HG02884 (cell line): ENCODE results near the gene LARP4.
"Not testable (repeated sequence)": the region's sequence is repeated elsewhere in the genome, so short reads cannot be mapped to it uniquely, and the experiment has no call there.

Source experiments
- ATAC-seq: cut with Tn5 transposase; IDR thresholded peaks from one replicate; pipeline ENCODE4 v1.9.1; 2021; ENCODE audit warnings: mild to moderate bottlenecking, moderate library complexity; ENCODE audit not compliant: unreplicated experiment

Gene LARP4

DNA sequence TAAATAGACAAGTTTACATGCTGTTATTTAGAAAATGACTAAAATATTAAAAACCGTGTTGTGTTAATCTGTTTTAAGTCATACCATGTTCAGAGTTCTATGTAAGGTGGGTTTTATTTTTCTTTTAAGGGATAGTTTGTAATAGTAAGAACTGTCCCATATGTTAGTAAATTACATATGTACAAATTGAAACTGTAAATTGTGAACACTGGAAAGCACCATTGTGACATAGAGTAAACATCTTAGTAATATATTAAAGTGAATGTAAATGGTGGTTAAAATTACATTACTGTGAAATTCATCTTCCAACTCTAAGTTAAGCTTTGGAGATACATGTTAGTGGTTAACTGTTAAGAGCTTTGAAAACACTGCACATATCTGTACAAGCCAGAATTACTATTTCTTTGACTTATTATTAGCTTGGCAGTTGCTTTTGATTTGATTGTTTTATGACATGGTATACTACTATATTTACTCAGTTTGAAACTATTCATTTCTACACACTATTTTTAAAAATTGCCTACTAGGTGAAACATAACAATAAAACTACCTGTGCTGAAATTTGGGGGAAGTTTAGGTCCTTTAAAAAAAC lies 76.7 kb downstream of the LARP4 start:
- no peak for ATAC-seq

DNA sequence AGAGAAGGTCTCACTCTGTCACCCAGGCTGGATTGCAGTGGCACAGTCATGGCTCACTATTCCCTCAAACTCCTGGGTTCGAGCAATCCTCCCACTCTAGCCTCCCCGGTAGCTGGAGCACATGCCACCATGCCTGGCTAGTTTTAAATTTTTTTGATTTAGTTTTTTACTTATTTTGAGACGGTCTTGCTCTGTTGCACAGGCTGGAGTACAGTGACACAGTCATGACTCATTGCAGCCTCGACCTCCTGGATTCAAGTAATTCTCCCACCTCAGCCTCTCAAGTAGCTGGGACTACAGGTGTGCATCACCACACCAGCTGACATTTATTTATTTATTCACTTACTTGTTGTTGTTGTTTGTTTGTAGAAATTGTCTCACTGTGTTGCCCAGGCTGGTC lies 81.9 kb downstream of the LARP4 start:
- no peak for ATAC-seq

DNA sequence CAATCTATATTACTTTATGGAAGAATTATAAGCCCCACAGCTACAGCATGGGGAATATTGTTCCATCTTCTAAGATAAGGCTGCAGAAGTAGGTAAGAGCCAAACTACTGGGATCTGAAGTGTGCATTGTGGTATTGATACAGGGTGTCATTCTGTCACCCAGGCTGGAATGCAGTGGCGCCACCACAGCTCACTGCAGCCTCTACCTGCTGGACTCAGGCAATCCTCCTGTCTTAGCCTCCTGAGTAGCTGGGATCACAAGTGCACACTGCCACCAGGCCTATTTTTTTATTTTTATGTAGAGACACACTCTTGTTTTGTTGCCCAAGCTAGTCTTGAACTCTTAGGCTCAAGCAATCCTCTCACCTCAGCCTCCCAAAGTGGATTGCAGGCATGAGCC lies 82.8 kb downstream of the LARP4 start:
- no peak for ATAC-seq

DNA sequence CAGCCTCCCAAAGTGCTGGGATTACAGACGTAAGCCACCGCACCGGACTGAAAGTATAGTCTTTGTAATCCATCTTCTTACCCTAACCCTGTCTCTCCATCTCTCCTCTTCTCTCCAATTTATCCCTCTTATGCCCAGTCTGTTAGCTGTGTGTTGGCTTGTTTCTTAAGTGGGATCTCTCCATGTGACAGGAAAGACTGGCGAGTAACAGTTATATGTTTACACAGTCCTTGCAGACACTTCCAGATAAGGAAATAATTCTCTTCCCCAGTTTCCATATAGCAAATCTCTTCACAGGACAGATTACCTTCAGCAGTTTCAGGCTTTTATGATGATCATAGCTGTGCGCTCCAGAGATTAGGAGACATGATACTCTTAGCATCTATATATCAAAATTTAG lies 88.1 kb downstream of the LARP4 start:
- ATAC-seq: no peak

DNA sequence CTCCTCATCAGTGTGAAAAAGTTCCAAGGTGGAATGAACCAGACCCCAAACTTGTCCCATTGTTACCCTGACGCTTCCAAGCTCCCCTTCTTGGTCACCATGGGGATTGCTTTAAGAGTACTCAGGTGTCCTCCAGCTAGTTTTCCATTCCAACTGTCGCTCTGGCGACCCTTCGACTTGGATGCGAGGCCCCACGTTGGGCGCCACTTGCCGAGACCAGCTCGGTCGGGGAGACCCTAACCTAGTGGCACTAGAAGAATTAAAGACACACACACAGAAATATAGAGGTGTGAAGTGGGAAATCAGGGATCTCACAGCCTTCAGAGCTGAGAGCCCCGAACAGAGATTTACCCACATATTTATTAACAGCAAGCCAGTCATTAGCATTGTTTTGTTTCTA lies 97.4 kb downstream of the LARP4 start:
- ATAC-seq: not testable (repeated sequence)

DNA sequence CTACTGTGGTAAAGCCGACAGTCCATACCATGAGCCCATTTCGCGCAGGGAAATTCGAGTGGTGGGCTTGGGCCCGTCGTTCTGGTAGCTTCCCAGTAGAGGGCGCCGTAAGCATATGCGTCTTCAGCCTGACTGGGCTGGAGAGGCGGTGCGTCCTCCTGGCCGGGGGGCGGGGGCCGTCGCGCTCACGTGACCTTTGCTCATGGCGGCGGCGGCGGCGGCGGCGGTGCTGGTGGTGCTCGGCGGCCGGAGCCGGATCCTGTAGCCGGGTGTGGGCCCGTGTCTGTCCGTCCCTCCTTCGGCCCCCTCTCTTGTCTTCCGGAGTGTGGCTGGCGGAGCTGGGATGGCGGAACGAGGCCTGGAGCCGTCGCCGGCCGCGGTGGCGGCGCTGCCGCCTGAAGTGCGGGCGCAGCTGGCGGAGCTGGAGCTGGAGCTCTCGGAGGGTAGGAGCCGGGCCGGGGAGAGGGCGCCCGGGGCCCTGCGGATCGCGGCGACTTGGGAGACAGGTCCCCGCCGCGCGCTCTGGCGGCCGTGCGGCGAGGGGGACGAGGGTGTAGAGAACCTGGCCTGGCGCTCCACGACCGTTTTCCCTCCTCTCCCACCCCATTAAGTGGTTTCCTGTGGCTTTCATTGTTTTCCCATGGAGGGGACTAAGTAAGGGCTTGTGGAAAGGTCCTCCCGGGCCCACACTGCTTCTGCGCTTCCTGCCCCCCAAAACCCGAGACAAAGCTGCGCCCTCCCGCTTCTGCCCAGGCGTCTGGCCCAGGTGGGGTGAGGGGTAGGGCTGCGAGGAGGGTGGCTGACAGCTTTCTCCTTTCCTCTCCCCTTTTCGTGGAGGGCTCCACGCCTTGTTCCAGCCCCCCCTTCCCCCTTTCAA lies 104.4 kb downstream of the LARP4 start, which contains the start of gene DIP2B:
TSS of gene DIP2B (plus strand) at position 188 of the 877 bp plus-strand sequence. CDS start at position 344, 156 bp downstream.
- peak; percentile 53 for ATAC-seq

DNA sequence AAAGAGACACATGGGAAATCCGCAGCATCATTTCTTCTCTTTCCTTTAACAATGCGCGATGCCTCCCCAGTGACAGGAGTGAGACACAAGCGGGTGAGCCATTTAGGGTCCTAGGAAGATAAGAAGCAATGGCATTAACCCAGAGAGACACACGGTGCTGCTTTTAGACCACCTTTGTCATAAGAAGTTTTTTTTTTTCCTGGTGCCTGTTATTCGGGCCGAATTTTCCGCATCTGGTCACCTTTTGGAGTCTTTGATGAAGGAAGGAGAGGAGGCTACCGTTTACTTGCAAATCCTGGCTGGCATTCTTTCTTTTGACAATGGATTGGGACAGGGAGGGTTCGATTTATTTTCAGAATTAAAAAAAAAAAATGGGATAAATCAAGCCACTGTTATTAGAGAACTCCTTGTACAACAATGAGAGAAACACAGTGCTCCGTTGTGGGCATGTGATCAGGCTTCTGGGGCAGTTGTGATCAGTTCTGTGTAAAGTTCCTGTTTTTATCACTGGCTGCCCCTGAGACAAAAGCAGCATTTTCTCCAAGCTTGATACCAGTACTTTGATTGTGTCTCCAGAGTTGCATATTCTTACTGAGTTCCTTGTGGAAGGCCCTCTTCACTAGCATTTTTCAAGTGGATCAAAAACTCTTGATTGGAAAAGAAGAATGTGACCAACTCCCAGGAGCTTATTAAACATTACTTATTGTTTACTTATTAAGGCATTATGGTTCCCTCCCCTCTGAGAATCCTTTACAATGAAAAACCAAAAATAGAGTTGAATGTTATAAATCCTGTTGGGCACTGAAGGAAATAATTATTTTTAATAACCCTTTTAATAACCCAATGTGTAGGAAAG lies 105.2 kb downstream of the LARP4 start:
- ATAC-seq: no peak

DNA sequence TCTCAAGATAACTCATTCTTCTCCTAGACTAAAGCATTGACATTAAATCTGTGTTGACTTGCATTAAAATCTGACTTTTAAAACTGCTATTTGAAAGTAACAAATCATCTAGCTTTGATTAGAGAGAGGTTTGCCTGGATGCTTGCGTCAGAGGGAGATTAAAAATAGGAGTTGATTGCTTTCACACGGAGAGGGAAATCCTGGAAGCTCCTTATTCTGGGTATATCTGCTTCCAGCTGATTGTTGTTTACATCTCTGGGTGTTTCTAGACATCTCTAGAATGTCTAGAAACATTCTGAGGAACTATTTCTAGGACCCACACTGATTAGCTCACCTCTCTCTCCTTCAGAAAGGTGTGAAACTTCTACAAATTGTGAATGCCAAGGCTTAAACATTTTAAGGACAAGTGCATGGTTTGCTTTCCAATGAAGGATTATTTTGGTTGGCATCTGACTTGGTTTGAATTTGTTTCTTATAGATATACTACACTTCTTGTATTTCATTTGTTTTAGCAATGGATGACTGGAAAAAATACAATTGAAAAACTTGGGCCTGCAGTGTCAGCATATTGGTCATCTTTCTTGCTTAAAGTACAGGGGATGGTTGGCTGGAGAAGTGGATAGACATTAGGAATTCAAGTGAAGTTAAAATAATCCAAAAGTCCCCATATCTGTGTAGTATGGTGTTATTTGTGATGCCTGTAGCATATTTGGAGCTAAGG lies 106.2 kb downstream of the LARP4 start:
- ATAC-seq: no peak

DNA sequence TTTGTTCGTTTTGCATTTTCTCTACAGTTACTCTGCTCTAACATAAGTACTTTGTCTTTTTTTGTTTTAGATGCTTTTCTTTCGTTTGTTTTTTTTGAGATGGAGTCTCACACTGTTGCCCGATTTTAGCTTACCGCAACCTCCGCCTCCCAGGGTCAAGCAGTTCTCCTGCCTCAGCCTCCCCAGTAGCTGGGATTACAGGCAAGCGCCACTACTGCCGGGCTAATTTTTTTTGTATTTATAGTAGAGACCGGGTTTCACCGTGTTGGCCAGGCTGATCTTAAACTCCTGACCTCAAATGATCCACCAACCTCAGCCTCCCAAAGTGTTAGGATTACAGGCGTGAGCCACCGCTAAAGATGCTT lies 106.8 kb downstream of the LARP4 start:
- ATAC-seq: no peak

DNA sequence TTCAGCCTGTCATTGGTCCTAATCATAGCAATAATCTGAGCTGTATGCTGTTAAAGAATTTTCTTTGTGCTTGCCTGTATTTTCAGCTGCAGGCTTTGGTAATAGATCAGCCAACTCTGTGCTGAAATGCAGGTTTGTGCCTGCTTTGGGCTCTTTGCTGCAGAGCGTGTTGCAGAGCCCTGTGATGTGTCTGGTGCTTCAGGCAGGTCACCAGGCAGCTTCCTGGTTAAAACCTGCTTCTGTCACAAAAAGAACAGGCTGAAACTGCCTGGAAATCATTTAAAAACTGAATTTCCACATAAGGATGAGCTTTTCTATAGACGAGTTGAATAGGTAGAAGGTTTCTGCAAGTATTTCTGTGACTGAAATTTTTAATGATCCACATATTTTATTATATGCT lies 107.2 kb downstream of the LARP4 start:
- no peak for ATAC-seq

DNA sequence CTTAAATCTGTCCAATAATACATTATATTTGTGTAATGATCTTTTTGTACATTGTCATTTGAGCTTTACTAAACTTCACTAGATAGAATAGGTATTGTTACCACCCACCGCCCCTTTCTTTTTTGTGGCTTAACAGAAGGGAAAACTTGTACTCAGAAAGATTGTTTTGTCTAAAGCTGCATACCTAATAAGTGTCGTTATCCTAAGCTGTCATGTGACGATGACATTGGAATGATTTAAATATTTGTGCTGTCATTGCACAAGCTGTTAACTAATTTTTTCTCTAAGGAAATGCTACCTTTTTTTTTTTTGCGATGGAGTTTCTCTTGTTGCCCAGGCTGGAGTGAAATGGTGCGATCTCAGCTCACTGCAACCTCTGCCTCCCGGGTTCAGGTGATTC lies 107.7 kb downstream of the LARP4 start:
- ATAC-seq: no peak

DNA sequence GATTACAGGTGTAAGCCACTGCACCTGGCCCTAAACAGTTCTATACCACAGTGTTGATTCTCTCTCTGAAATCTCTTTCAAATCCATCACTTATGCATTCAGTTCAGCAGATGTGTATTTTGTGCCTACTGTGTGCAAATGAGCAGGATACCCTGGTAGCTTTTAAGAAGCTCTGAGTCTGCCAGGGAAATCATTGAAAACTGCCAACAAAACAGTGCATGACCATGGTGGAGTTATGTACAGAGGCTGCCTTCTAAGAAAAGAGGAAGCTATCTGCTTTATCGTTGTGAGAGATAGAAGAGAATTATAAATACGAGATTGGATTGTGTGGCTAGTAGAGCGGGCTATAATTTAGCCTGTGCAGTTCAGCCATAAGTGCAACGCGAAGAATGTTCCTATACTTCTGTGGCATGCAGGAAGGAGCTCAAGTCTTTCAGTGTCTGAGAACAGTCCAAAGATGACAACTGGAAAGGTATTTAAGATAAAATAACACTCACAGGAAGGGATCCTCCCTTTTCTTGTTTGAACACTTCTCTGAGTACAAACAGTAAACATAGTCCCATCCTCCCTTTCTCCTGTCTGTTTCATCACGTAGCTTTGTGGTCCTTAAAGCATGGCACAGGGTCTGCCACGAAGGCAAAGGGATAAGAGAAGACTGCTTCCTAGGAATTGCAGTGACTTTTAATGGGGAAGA lies 108.4 kb downstream of the LARP4 start:
- ATAC-seq: no peak

DNA sequence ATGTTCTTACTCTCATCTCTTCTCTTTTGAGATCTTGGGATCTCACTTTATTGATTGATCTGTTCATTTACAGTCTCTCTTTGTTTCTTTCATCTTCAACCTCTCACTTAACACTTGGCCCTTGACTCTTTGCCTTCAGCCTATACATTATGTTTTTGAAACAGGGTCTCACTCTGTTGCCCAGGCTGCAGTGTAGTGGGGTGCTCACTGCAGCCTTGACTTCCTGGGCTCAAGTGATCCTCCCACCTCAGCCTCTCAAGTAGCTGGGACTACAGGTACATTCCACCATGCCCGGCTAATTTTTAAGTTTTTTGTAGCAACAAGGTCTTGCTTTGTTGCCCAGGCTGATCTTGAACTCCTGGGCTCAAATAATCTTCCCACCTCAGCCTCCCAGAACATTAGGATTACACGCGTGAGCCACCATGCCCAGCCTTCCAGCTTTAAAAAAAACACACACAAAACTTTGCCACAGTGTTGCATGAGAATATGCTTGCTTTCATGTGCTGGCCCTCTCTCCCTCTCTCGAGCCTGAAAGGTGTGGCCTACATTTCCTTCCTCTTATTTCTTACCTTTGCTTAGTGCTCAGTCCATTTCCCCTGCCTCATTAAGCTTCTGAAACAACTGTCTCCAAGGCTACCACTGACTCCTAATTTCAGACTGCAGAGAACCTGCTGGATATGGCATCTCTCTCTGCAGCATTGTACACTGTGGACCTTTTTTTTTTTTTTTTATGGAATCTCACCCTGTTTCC lies 114.0 kb downstream of the LARP4 start:
- no peak for ATAC-seq

DNA sequence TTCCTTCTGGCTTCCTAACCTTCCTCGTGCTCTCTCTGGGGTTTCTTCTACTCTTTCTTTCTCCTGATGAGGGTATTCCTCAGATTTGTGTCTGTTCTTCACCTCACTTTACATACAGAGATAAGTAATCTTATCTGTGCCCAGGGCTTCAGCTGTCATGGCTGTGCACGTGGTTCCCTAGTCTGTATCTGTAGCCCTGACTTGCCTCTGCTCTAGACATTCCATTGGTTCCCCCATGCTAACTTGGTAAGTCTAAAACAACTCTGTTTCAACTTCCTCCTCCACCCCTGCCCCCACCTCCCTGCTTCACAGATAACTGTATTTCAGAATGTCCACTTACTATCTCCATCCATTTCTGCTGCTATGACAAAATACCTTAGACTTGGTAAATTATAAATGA lies 114.9 kb downstream of the LARP4 start:
- no peak for ATAC-seq

DNA sequence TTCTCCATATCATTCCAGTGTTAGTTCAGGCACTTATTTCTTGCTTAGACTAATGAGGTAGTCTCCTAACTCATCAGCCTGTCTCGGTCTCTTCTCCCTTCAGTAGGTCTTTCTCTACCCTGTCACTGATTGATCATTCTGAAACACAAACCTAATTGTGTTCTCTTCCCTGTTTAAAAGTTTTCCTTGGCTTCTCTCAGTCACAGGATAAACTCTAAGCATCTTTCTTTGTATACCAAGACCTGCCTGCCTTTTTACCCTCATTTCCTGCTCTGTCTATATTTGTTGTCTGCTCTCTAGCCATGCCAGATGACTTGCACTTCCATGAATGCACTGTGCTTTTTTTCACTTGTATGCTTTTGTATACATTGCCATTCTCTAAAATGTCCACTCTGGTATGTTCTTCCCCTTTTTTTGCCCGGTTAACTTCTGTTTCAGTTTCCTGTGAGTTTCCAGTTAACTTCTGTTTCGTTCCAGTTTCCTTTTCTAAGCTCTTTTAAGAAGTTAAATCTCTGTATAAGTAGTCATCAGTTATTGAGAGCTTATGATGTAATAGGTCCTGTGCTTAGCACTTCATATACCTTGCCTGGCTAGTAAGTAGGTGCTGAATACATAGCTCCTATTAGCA lies 116.8 kb downstream of the LARP4 start:
- peak; percentile 61 for ATAC-seq

DNA sequence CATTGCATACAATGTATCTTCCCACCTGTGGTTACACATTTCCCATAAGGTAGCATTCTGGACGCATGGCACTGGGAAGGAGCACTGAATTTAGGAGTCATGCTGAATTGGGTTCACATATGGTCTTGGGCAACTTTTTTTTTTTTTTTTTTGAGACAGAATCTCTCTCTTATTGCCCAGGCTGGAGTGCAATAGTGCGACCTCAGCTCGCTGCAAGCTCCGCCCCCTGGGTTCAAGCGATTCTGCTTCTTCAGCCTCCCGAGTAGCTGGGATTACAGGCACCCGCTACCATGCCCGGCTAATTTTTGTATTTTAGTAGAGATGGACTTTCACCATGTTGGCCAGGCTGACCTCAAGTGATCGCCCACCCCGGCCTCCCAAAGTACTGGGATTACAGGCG lies 117.4 kb downstream of the LARP4 start:
- no peak for ATAC-seq

DNA sequence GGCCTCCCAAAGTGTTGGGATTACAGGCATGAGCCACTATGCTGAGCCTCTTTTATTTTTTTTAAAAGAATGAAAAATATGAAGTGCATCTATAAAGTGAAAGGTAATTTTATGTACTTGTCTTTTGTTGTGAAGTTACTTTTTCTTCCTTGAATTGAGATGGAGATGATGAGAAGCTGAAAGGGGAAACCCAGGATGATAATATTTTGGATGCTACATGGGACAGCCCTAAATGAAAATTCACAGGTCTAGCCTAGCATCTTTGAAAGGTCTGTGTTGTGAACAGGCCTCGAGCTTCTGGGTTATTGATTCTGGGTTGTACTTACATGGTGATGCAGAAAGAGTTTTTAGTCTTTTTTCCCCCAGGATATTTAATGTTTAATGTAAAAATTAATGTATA lies 118.7 kb downstream of the LARP4 start:
- no peak for ATAC-seq

DNA sequence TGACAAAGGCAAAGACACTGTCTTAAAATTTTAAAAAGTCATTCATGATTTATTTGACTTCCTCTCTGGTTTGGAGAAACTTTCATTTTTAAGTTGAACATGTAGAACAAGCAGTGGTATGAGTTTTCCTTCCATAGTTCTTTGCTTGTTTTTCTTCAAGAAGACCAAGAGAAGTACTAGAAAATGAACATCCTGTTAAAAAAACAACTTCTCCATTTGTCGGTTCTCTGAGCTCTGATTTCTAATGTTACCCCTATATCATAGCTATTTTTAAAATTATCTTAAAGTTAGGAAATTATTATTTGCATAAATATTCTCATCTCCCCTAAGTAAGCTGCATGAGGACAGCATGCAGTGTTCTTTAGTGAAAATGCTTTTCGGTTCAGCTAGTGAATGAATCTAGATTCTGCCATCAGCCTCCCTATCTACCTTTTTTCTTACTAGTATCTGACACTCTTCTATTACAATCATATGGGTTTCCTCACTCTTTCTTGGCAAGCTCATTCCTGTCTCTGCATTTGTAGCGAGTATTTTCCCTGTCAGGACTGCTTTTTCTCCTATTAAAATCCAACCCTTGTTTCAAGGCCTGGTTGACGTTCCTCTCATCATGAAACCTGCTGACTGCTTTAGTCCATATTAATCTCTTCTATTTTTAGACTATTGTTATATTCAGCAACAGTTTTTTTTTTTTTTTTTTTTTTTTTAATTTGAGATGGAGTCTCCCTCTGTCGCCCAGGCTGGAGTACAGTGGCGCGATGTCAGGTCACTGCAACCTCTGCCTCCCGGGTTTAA lies 119.9 kb downstream of the LARP4 start:
- ATAC-seq: no peak
